Suppressor macrophage treated with lipopolysaccharide for 4 hours (primary cell): Measurements from ENCODE around the gene ISLR2.
A peak's percentile ranks its signal among the peaks of the same experiment; 100 is the strongest.

Experiments used
- DNase-seq: peaks from one replicate; pipeline ENCODE4 v3.0.0-alpha.2; 2020

ISLR2 gene

GRCh38 chr15:74128785-74129585, 1.4 kb upstream of the ISLR2 start:
- DNase-seq, result no peak

GRCh38 chr15:74129586-74130154, 716 bp upstream of the ISLR2 start:
- no peak for DNase-seq

GRCh38 chr15:74130849-74131627, 652 bp downstream of the ISLR2 start:
- no peak for DNase-seq

GRCh38 chr15:74131628-74132413, 1.4 kb downstream of the ISLR2 start:
- no peak for DNase-seq

- no peak for DNase-seq
Observed at GRCh38 chr15:74132681-74133651, 2.6 kb downstream of the ISLR2 start.

GRCh38 chr15:74133694-74134386, 3.5 kb downstream of the ISLR2 start:
- no peak for DNase-seq

GRCh38 chr15:74134387-74135027, 4.1 kb downstream of the ISLR2 start:
- peak; percentile 76 for DNase-seq

GRCh38 chr15:74135041-74135565, 4.7 kb downstream of the ISLR2 start:
- DNase-seq, result no peak

GRCh38 chr15:74136540-74136813, 6.1 kb downstream of the ISLR2 start:
- no peak for DNase-seq

GRCh38 chr15:74136814-74137536, 6.6 kb downstream of the ISLR2 start:
- DNase-seq, result no peak

- DNase-seq, result no peak
Observed at GRCh38 chr15:74137537-74137894, 7.1 kb downstream of the ISLR2 start.

GRCh38 chr15:74138642-74139041, 8.3 kb downstream of the ISLR2 start:
- DNase-seq, result no peak

GRCh38 chr15:74141591-74141990, 11.2 kb downstream of the ISLR2 start:
- DNase-seq, result no peak

- no peak for DNase-seq
Observed at GRCh38 chr15:74144153-74144775, 13.9 kb downstream of the ISLR2 start.

- DNase-seq, result no peak
Observed at GRCh38 chr15:74146277-74146800, 16.0 kb downstream of the ISLR2 start.

GRCh38 chr15:74147051-74147450, 16.7 kb downstream of the ISLR2 start:
- DNase-seq, result no peak

GRCh38 chr15:74155766-74156417, 25.5 kb downstream of the ISLR2 start:
- DNase-seq, result no peak

GRCh38 chr15:74156678-74157411, 26.5 kb downstream of the ISLR2 start:
- no peak for DNase-seq
